GM21390 (cell line): ENCODE data around the gene CCNE1.

Source experiments
- ATAC-seq: cut with Tn5 transposase; IDR thresholded peaks from one replicate; pipeline ENCODE4 v1.9.1; 2021; ENCODE audit not compliant: unreplicated experiment

The CCNE1 gene

DNA sequence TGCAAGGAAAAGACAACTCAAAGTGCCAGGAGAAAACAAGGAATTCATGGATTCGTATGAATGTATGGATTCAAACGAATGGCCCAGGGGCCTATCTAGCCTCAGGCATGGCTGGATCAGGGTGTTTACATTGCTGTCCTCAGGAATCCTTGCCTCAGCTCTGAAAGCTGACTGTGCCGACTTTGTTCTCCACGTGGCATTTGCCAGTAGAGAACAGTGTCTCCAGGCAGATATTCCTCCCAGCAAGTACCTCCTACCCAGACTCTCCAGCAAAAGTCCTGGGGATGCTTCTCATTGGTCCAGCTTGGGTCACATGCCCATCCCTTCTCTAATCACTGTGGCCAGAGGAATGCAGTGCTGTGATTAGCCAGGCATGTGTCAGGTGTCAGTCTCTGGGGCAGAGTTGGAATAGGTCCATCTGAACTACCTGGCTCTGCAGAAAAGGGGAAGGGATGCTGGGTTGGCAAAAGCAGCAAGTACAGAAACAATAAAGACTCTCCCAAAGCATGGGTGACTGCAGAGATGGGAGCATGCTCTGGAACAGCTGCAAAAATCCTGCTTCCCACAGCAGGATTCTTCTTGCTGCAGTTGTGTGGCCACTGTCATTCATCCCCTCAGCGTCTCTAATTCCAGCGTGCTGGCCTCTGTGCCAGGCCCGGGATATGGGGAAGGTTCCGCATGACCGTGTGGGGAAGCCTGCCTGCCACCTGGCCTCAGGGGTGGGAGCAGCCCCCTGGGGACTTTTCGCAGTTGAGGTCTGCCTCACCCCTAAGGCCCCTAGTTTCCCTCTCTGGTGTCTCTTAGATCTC is 30.0 kb downstream of the CCNE1 start:
- no peak for ATAC-seq

DNA sequence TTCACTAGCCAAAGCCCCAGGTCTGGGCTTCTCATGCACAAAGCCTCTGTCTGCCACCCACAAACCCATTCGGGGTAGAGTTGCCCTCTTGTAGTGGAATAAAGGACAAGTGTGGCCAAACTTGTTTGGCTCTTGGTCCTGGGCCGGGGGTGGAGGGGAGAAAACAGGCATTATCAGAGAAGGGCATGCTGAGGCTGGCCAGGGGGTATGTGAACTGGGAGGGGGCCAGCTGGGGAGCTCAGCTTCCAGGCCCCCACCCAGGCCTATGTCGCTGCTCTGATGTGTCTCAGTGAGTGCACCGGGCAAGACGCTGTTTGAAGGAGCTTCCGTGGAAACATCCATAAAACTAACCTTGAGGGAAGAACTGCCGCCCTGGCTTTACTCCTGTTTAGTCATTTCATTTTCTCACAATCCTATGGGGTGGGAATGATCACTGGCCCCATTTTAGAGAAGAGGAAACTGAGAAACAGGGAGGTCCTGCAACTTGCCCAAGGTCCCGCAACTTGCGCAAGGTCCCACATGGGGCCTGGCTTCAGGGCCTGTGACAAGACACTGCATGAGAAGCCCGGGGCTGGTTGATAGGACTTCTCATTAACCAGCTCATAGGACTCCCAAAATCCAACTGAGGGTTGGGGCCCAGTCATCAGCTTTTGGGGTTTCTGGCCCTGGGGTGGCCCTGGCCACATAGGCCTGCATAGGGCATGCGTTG is 30.8 kb downstream of the CCNE1 start:
- no peak for ATAC-seq

DNA sequence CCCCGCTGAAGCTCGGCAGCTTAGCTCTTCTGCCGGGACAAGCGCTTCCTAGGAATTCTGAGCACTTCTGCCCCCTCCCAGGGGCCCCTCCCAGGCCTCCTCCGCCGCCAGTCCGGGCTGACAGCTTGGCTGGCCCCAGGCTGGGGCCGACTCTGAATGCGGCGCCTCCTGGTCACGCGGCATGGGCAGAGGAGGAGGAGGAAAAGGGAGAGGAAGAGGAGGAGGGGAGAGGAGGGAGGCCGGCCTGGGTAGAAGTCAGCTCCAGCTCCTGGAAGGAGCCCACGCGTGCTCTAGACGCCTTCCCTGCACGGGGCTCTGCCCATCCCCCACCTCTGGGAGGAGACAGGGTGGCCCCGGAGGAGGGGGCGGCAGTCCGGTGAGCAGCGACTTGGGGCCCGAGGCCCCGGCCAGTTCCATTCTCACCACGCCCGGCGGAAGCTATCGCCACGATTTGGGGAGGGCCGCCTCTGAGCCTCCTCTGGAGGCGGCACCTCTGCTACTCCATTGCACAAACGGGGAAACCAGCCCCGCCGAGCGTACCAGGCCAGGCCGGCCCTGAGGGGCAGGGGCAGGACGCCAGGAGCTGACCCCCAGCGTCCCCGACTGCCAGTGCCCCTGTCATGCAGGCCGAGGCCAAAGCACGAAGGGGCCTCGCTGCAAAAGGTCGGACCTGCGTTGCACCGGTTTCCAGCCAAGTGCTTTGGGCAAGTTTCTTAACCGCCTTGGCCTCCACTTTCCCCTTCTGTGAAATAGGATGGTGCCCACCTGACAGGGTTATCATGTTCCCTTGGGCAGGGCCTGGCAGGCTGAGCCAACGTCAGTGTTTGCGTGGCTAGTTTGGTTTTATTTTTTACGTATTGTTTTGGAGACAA is 31.6 kb downstream of the CCNE1 start:
- ATAC-seq: no peak

DNA sequence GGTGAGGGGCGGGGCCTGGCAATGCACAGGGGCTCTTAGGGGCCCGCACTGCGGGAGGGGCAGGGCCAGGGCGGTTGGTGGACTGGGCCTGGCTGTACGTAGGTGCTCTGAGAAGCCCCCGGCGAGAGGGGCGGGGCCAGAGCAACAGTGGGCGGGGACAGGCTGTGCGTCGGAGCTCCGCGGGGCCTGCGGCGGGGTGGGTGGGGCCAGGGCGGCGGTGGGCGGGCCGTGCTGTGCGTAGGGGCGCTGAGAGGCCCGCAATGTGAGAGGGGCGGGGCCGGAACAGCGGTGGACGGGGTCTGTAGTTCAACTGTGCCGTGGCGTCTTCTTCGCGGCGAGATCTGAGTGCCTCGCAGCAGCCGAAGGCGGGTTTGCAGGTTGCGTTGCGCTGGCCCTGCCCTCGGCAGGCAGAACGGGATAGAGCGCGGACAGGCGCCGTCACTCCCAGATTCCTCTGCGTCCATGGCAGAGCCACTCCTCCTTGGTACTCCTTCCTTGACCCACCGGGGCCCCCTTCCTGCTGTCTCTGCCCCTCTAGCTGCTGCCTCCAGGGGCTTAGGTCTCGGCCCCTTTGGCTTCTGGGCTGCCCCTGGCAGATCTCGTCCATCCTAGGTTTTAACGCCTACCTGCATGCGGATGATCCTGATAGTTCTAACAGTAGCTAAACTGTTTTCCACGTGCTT is 33.2 kb downstream of the CCNE1 start:
- peak; percentile 69 for ATAC-seq

DNA sequence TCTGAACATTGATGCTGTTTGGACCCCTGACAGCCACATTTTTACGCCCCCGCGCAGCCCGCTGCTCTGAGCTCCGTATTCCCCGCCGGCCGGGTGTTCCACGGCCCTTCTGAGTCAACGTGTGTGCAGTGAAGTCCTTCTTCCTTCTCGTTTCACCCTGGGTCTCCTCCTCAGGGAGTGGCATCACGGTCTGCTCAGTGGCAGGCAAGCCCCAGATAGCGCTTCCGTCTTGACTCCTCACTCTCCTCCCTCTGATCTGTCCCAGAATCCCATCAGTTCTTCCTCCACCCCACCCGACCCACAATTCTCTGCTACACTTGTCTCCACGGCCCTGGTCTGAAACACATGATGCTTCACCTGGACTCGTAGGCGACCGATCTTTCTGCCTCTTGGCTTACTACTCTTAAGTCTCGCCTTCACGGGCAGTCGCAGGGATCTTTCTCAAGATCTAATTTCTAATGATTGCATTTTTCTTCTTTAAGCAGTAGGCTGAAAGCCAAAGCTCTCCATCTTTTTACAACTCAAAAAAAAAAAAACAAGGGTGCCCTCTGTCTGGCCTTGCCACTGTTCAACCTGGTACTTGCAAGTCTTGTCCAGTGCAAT is 33.9 kb downstream of the CCNE1 start:
- no peak for ATAC-seq

DNA sequence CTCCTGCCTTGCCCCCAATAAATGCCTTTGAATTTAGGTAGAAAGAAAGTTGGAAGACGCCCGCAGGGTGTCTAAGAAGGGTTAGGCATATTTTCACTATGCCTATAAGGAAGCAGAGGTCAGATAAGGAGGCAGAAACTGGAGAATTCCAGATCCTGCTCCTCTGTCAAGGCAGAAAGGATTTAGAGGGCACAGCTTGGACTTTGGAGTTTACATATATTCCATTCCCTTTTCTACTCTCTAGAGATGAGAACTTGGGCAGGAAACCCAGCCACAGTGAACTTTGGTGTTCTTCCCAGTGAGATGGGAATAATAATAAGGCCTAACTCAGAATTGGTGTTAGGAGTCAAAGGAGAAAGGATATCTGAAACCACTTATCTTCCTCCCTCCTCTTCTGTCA is 37.4 kb downstream of the CCNE1 start:
- no peak for ATAC-seq

DNA sequence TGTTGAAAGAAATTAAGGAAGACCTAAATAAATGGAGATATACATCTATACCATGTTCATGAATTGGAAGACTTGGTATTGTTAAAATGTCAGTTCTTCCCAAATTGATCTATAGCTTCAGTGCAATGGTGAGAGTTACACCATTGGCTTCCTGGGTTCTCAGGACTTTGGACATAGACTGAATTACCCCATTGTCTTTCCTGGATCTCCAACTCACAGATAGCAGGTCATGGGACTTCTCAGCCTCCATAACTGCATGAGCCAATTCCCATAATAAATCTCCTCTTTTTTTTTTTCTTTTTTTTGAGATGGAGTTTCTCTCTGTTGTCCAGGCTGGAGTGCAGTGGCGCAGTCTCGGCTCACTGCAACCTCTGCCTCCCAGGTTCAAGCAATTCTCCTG is 38.7 kb downstream of the CCNE1 start:
- ATAC-seq: no peak

DNA sequence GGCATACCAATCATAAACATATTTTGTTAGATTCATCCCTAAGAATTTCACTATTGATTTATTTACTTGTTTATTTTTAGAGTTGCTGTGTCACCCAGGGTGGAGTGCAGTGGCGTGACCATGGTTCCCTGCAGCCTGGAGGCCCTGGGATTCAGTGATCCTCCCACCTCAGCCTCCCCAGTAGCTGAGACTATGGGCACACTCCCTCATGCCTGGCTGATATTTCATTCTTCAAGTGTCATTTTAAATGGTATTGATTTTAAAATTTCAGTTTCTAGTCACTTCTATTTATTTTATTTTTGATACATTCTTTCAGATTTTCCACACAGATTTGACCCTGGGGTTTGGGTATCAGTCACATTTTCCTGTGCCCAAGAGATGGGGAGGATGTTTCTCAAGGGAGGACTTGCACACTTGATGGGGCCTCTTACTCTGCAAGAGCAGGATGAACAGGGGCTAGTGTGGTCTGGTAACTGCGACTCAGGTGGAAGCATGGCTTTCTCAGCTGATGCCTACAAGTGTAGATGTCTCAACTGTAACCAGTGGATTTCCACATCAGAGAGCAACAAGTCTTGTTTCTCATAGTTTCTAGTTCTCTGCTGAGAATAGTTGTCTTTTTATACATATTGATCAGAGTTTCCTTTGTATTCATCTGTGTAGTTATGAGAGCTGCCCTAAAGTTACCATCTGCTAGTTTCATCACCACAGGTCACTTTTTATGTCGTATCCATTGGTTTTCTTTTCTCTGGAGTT is 40.2 kb downstream of the CCNE1 start:
- peak; percentile 84 for ATAC-seq

DNA sequence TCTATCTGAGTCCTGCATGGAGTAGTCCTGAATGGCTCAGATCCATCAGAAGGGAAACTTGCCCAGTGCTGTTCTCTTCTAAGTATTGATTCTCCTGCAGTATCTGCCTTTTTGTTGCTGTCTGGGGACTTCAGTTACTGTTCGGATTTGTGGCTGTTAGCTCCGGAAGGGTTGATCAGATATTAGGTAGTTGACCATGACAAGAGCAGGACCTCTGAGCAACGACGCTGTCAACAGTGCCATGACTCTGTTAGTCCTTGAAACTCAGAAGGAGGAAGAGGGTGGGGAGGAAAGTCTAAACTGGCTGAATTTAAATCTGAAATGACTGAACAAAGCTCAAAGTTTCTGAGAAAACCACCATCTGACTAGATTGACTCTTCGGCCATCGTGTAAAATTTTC is 42.2 kb downstream of the CCNE1 start:
- ATAC-seq: no peak

DNA sequence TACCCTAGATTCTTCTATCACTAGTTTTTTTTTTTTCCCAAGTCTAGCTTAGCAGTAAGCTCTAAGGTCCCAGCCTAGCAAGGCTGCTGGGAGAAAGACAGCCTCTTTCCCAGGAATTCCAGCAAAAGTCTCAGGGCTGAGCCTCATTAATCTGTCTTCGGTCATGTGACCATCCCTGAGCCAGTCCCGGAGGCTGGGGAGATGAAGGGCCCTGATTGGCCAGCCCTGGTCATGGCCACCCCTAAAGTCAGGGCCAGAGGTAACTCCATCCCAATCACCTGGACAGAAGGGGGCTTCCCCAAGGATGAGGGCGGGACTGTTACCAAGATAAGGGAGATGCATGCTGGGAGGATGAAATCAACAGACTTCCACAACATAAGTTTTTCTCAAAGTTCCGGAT is 43.3 kb downstream of the CCNE1 start:
- no peak for ATAC-seq

DNA sequence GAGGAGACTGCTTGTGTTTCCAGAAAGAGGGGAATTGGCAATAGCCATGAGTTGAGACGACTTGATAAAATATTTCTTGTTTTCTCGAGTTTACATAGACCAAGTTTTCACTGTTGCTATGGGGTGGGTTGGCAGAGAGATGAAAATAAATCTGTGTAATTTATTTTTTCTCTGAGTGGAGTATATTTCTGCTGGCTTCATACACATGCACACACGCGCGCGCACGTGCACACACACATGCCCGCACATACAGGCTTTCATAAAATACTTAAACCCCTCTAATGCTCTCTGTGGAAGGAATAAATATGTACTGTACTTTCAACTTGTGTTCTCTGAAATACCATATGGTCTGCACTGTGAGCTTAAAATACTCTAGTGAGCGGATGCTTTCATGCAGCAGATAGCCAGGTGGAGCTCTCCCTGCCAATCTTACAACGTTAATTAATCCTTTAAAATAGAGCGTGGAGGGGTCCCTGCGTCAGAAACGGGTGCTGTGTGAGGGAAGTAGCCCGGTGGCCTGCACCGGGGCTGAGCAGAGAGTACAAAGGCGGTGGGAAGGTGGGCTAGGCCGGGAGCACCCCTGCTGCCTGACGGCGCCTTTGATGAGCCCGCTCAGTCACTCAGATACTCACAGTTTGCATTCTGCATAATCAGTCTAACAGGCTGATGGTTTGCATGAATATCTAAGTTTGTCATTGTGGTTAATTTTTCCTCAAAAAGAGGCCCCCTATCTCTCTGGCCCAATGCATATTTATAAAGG is 44.1 kb downstream of the CCNE1 start:
- ATAC-seq: no peak

DNA sequence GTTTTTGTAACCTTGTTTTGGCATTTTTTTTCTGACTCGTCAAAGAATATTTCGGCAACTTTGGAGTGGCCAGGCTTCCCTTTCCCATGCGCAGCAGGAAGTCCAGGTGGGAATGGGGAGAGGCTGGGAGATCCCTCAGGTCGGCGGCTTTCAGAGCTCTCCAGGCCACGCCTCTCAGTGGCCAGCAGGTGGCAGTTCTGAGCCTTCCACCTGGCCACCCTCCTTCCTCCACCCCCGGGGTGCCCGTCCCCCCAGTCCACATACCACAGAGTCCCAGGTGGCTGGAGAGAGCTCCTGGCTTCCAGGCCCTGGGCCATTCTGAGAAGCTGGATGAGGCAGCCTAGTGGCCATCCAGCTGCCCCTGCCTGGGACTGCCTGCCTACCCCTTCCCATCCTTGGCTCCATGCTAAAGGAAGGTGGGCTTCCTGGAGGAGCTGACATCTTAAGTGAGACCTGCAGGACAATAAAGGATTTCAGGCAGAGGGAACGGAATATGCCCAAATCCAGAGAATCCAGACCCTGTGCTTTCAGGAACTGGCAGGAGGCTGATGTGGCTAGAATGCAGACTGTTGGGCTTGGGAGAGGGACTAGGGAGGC is 46.3 kb downstream of the CCNE1 start:
- ATAC-seq: no peak

DNA sequence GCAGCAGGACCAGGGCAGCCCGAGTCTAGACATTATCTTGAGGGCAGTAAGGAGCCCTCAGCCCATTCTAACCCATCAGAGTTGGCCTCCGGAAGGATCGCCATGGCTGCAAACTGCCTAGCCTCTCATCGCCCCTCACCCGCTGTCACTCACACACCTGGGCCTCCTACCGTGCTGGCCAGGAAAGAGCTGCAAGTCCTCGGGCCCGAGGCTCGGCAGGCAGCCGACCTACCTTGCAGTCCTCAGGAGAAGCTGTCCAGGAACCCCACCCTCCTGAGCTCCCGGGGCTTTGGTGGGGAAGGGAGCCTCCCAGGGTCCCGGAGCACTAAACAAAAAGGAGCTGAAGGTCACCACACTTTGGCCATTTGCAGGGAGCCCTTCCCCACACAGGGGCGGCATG is 46.8 kb downstream of the CCNE1 start:
- ATAC-seq: no peak

DNA sequence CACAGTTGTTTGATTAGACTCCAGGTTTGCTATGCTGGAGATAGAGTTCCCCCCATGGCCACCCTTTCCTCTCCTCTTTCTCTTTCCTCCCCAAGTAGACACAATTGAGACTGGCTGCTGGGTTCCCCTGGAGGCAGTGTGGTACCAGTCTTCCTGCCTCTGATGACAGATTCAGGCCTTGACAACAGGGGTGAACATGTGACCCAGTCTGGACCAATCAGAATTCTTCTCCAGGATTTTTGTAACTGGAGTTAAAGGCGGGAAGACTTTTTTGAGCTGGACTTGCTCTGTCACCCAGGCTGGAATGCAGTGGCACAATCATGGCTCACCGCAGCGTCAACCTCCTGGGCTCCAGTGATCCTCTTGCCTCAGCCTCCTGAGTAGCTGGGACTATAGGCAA is 48.7 kb downstream of the CCNE1 start:
- ATAC-seq: no peak

DNA sequence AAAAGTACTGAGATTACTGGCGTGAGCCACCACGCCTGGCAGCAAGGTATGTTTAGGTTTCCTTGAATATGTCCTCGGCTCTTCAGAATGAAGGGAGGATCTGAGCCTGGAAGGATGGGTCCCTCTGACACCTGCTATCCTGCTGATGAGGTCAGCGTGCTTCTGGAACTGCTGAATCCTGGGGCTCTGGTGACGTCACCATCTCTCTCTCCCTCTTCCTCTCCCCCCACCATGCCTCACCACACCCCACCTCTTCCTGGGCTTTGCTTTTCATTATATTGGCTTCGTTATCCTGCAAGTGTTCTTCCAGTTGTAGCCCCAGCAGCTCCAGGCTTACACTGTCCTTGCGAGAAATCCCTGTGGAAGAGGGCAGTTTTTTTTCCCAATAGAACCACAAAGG is 49.8 kb downstream of the CCNE1 start:
- no peak for ATAC-seq

DNA sequence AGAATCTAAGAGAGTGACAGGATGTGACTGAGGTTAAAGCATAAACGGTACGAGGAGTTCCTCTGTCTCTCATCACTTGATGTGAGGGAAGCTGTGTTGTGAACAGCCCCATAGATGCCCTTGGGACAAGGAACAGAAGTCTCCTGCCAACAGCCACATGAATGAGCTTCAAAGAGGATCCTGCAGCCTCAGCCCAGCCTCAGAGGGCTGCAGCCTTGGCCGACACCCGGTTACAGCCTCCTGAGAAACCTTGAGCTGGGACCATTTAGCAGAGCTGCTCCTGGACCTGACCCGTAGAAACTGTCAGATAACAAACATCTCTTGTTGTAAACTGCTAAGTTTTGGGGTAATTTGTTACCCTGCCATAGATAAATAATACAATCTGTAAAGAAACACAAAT is 54.2 kb downstream of the CCNE1 start:
- no peak for ATAC-seq

DNA sequence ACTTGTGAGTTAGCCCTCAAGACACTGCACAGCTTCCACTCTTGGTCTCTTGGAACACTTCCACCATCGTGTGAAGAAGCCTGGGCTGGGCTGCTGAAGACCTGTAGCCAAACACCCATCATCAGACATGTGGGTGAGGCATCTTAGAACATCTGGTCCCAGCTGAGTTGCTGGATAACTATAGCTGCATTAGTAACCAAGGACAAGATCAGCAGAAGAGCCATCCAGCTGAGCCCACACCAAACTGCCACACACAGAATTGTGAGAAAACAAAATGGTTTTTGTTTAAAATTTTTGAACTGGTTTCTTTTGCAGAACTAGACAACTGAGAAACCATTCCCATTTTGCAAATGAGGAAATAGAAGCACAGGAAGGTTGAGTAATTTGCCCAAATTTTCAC is 56.2 kb downstream of the CCNE1 start:
- ATAC-seq: no peak

DNA sequence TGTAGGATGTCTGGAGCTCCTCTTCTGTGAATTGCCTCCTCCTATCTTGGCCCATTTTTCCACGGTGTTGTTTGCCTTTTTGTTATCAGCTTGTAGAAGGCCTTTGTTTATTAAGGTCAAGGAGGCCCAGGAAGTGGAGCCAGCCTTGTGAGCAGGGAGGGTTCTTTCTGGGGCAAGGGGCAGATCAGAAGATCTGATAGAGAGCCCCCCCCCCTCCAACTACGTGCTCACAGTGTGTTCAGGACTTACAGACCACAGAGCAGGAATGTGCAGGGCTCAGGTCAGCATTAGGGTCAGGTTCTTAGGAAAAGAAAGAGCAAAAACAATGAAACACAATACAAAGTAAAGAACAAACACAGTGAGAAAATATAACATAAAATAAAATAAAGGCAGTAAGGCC is 59.4 kb downstream of the CCNE1 start:
- ATAC-seq: no peak

DNA sequence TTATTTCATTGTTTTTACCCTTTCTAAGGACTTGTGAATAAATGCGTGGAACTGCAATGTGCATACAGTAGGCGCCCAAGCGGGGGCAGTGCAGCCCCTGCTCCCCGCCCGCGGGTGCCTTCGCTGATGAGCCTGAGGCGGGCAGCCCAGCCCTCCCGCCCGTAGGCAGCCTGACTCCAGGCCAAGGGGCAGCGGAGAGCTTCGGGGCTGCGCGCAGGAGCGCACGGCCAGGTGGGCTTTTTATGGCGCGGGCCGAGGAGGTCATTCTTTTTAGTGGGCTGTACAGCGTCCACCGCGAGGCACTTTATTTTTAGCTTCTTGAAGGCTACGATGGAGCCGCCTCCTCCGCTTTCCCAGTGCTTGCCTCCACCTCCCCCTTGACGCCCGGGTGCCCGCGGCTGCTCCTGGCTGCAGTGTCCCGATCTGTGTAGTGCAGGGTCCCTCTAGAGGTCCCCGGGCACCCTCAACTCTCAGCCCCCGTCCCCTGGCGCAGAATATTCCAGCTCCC is 60.5 kb downstream of the CCNE1 start:
- ATAC-seq: no peak
